GM18499 (cell line): ENCODE data around the gene RNF121.

Experiments used
- ATAC-seq: cut with Tn5 transposase; IDR thresholded peaks from one replicate; pipeline ENCODE4 v1.9.1; 2021; ENCODE audit warnings: moderate number of reproducible peaks; ENCODE audit not compliant: insufficient read depth, unreplicated experiment

RNF121 gene

DNA sequence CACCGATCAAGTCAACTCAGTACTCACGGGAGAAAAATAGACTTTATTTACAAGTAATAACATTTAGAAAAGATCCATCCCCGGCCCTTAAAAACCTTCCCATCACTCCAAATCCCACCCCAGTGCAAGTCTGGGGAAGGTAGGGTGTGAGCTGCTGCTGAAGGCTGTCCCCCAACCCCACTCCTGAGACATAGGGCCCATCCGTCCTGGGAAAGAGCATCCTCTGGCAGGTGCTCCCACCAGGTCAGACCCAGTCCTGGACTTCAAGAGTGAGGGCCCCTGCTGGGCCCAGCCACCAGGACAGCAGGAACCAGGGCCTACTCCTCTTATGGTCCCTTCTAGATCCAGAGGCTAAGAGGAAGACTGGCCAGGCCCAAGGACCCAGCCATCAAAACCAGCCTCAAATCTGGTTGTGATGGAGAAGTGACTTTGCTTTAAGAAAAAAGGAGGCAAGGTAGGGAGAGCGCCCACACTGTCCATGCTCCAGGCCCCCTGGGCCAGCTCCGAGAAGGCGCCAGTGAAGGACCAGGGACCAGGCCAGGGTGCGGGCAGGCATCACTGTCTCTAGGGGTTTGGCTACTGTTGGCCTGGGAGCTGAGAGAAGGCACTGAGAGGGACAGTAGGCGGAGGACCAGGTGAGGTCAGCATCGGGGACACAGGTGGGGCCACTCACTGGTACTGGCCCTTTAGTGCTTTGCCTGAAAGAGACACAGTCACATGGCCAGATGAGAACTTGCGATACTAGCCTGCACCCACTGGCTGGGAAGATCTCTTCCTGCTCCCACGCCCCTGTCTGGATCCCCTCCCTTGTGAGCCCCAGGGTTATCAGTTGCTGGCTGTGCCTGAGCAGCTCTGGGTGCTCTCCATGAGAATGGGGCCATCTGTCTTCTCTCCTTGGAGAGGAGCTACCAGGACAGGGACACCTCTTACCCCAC is 74.3 kb downstream of the RNF121 start:
- no peak for ATAC-seq

DNA sequence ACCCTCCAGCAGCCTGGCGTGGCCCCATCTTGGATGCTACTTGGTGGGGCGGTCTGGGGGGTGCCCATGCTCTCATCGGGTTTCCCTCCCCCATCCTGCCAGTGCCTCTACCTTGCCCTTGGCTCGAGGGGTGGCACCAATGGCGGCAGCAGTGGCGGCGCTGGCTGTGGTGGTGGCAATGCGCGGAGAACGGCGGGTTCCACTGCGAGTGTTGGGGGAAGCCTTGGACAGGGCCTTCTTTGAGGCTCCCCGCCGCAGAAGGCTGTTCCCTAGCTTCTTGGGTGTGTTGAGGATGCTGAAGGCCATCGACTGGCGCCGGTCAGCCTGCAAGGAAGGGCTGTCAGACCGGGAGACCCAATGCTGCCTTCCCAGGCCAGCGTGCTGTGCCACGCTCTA is 74.9 kb downstream of the RNF121 start:
- ATAC-seq, result no peak

DNA sequence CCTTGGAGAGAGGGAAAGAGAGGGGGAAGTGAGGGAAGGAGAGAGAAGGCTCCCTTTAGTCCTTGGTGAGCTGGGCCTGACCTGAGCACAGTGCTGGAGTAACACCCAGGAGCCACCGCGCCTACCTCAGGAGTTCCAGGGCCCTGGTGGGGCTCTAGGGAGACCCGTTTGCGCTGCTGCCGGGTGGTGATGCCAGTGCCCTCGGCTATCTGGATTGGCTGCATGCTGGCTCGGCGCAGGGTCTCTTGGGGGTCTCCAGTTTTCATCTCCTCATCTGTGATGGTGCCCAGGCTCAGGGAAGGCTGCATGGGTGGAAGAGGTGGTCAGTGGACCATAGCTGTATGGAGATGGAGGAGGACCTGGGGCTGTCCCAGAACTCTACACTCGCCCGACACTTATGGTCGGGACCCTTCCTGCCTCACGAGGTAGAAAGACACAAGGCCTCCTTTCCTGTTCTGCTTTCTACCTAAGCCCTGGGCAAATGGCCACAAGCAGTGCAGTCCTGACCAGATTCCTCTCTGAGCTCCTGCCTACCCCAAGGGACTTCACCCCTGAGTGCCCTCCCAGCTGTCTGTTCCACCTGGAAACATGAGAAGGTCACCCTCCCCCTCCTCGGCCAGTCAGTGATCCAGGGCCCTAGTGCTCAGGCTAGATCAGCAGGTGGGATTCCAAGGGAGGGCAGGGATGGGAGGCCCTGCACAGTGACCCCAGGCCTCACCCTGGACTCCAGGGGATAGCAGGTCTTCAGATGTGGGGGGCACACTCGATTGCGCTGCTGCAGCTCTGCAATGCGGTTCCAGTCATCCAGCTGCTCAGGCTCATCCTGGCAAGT is 75.9 kb downstream of the RNF121 start:
- ATAC-seq, result no peak

DNA sequence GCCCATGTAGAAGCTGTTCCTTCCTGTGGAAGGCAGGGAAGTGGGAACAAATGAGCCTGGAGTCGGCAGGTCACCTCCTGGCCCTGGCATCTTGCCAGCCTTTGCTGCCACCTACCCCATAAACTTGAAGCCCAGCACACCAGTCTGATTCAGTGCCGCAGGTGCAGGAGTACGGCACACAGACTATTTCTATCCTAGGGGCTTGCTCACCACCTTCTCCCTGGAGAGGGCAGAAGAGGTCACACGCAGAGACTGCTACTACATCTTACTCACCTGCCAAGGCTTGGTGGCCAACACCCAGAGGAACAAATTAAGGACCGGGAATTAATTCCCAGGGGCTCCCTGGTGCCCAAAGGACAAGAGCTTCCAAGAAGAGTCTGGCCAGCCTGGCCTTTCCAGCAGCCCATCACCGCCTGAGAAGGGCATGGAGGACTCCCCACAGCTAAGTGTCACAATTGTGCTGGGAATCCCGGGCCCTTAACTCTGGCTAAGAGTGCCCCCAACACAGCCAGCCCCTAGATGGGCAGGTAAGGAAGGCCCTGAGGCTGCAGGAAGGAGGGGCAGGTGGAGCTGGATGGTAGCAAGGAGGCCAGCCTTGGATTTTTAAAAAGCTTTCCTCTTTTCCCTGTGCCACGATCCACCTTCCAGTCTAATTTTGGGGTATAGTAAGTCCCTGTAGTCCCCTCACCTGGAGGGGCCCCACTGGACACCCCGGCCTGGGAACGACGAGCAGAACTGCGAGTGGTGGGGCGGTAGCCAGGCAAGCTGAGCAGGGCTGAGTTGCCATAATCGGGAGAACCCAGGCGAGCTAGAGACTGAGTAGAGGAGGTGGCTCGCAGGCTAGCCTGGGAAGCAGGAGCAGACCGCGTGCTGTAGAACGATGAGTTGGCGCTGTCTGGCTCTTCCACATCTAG is 76.8 kb downstream of the RNF121 start:
- ATAC-seq, result no peak

DNA sequence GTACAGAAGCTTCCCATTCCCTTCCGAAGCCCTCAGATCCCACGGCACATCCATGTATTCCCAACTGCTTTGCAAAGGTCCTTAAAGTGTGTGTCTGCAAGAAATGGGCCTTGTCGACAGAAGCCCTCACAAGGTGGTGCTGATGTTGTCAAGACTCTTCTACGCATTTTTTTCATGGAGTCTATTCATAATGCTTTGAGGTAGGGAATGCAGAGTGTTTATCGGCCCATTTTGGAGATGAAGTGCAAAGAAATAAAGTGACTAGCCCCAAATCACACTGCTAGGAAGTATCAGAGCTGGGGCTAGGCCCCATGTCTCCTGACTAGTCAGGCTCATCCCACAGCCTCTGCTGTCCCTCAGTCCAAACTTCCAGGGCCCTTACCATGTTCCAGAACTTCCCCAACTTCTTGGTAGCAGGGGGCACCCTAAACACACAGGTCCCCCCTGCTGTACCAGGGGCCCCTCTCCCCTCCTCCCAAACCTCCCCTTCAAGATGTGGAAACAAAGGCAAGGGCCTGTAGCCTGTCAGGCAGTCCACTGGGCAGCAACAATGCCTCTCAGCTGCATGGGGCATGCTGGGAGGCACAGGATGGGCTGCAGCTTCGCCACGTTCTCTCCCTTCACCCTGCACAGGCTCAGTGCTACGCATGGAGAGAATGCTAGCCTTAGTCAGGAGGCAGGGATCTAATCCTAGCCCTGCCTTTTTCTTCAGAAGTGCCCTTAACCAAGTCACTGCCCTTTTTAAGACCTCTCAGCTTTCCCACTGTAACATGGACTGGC is 77.7 kb downstream of the RNF121 start:
- ATAC-seq, result no peak

DNA sequence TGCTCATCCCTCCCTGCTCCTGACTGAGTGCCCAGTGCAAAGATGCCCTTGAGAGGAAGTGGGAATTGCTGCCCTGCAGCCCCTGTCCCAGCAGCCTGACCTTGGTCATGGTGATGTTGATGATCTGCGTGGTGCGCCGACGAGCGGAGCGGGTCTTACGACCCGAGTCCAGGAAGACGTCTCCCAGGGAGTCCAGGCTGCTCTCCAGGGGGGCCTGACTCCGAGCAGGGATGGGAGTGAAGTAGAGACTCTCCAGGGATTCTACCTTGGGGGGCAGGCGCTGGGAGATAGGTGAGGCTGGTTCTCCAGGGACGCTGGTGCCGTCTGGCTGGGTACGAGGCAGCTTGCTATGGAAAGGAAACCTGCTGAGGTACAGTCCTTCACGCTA is 78.2 kb downstream of the RNF121 start:
- ATAC-seq, result no peak

DNA sequence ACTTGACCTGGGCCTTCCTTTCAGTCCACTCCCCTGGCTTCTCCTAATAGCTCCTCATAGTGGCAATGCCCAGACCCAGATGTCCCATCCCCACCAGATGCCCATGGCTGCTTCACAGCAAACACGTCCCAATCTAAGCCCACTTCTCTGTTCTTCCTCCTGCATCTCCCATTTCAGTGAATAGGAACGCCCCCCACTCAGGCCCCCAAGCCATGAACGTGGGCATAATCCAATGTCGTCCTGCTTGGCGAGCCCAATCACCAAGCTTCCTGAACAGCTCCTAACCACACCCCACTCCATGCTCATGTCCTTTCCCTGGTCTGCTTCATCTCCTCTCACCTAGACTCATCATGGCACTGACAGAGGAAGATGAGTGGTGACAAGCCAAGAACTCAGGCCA is 78.7 kb downstream of the RNF121 start:
- no peak for ATAC-seq

DNA sequence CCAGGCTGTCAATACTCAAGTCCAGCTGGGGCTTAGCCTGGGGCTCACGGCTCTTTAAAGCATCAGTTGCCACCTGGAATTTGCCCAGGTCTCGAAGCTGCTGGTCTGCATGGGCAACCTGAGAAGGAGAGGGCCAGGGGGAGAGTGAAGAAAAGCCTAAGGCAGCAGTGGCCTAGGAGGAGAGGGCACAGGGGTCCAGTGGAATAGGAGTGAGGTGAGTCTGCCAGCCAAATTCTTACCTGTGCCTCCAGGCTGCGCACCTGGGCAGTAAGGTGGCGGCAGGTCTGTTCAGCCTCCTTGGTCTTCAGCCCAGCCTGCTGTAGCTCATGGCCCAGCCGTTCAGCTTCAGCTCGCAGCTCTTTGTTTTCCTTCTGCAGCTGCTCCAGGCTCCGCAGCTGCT is 79.9 kb downstream of the RNF121 start:
- no peak for ATAC-seq

DNA sequence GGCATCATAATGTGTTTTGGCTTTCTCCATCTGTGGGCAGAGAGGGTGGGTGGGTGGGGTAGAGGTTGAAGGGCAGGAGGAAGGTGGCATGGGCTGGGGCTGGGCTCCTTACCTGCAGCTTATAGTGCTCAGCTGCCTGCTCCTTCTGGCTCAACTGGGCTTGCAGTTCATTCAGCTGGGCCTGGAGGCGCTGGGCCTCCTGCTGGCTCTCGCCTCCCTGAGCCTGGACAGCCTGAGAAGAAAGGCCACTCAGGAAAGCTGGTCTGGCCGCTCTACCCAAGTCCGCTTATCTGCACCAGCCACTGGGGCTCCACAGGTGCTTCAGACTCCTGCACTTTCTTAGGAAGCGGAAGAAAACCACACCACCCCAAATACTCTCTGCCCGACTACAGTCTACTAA is 80.3 kb downstream of the RNF121 start:
- no peak for ATAC-seq

DNA sequence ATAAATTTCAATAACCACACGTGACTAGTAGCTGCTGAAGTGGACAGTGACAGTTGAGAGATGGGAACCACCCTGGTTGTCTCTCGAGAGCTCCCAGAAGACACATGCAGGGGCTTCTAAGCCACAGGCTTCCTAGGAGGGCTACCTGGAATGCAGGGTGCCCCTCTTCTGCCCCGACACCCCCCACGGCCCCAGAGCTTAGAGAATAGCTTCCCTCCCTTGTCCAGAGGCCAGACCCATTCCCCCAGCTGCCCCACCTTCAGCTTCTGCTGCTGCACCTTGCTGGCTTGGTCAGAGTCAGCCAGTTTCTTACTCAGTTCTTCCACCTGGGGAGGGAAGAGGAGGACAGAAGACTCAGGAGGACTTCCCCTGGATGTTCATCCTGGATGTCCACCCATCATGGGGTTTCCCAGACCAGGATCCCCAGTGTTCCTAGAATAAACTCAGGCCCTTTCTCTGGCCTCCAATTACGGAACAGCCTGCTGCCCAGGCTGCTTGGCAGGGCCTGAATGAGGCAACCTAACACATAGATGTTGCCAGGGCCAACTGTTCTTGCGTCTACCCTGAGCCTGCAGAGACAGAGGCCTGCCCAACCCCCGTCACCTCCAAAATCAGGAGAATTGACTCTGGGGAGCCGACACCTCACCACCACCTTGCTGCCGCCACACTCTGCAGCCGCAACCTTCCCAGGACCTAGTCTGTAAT is 81.8 kb downstream of the RNF121 start:
- ATAC-seq, result no peak

DNA sequence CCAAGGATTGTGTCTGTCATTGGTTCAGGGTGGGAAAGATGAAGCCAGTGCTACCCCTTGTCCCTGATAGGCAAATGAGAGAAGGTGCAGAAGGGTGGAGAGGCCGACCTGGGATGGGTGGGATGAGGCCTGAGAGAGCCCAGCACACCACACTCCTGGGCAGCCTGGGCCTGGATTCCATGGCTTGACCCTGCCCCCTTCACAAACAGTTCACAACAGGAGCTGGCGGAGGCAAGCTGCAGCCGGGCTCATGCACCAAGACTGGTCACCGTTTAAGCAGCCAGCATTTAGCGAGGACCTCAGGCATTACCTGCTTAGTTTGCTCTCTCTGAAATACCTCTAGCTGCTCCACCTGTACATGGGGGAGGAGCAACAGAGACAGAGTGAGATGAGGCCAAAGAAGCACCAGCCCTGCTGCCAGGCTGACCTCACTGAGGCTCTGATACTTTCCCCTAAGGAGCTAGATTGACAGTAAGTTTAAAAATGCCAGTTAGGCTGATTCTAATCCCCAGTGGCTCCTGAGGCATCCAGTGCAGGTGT is 83.3 kb downstream of the RNF121 start:
- no peak for ATAC-seq

DNA sequence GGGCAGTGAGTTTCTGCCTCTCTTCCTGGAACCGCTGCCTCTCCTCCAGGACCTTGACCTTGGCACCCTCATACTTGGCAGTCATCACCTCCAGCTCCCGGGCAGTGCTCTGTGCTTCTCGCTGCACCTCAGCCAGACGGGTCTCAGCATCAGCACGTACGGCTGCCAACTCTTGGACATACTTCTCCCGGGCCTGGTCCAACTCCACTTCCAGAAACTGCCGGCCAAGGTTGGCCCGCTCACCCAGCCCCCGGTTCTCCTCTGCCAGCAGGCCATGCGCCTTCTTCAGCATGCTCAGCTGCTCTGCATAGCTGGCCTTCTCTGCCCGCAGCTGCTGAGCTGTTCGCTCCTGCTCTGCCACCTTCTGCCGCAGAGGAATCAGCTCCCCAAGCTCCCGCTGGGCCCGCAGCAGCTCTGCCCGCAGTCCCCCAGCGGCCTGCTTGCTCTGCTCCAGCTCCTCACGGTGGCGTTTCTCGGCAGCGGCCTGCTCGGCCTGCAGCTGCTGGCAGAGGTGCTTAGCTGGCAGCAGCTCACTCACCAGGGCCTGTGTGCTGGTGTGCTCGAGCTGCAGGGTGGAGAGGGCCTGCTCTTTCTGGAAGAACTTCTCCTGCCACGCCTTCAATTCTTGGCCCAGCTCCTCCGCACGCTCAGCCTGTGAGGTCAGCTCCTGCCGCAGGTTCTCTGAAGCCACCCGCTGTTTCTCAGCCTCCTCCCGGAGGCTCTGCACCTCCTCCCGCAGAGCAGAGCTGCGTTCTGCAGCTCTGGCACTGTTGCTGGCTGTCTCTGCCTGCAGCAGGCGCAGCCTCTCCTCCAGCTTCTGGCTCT is 84.3 kb downstream of the RNF121 start:
- ATAC-seq, result no peak

DNA sequence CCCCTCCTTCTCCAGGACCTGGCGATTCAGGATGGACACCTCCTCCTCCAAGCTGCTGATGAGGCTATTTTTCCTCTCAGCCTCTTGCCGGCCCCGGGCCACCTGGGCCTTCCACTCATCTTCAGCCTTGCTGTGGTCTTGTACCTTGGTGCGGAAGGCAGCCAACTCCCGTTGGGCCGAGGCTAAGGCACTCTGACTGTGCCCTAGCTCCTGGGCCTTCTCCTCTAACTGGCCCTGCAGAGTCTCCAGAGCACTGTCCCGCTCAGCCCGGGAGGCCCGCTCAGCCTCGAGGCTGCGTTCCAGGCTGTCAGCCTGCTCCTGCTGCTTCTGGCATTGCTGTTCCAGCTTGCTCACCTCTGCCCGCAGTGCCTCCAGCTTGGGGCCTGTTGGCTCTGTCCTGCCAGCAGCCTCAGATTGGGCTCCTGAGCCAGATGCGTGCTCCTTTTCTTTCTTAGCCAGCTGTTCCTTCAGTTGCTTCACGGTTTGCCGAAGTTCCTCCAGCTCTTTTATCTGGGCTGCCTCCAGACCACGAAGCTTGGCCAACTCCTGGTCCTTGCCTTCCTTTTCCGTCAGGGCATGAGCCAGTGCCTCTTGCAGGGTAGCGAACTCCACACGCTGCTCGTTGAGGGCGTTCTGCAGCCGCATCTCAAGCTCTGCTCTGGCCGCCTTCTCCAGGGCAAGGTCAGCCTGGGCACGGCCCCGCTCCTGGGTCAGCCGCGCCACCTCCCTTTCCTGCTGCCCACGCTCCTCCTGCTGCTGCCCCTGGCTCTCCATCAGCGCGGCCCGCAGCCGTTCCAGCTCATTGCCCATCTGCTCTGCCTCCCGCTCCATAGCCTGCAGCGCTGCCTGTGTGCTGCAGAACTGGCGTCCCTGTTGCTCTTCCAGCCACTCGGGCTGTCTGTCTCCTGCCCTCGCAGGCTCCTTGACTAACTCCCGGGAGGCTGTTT is 85.2 kb downstream of the RNF121 start:
- no peak for ATAC-seq

DNA sequence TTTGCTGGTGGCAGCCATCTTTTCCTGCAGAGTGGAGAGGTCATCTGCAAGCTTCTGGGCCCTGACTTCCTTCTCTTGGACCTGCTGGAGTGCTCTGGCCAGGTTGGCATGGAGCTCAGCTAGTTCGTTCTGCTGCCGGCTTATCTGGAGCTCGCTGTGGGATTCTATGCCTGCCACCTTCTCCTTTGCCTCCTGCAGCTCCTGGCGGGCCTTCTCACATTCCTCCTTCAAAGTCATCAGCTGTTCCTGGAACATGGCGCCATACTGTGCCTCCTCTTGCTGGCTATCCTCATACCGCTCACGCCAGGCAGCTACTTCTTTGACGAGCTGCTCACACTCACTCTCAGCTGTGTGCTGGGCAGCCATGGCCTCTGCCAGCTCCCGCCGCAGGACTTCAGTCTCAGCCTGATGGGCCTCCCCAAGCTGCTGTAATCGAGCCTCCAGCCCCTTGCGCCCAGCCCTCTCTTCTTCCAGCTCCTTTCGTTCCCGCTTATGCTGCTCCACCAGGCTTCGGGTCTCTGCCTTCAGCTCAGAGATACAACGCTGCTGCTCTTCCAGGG is 86.0 kb downstream of the RNF121 start:
- no peak for ATAC-seq

DNA sequence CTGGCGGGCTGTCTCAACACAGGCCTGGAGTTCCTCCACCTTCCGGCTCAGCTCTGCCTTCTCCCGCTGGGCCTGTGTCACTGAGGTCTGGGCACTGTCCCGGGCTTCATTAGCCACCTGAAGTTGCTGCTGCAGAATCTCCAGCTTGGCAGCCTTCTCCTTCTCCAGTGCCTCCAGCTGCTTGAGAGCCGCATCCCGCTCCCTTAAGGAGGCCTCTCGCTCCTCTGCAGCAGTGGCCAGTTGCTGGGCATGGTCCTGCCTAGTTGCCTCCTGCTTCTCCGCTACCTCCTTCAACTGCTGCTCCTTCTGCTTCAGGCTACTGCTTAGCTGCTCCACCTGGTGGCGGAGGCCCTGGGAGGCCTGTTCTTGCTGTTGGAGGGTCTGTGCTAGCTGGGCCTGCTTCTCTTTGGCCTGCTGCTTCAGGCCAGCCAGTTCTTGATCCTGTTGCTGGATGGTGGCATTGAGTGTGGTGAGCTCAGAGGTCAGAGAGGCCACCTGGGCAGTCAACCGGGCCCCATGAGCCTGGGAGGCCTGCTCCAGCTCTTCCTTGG is 86.7 kb downstream of the RNF121 start:
- ATAC-seq, result no peak

DNA sequence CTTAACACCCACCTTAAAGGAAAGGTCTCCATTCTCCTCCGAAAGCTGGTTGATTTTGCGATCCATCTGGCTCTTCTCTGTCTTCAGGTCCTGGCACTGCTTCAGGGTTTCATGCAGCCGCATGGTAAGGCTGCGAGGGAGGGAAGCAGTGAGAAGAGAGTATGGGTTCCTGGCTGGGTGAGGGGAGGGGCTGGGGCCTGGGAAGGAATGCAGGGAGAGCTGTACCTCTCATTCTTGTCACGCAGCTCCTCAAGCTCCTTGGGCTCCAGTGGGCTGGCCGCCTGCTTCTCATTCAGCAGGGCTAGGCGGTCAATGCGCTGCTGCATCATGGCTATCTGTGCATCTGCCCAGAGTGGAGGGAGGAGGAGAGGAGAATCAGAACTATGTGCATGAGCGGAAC is 89.3 kb downstream of the RNF121 start:
- ATAC-seq, result no peak
